ENCODE results near the gene KISS1R.

KISS1R gene

DNA sequence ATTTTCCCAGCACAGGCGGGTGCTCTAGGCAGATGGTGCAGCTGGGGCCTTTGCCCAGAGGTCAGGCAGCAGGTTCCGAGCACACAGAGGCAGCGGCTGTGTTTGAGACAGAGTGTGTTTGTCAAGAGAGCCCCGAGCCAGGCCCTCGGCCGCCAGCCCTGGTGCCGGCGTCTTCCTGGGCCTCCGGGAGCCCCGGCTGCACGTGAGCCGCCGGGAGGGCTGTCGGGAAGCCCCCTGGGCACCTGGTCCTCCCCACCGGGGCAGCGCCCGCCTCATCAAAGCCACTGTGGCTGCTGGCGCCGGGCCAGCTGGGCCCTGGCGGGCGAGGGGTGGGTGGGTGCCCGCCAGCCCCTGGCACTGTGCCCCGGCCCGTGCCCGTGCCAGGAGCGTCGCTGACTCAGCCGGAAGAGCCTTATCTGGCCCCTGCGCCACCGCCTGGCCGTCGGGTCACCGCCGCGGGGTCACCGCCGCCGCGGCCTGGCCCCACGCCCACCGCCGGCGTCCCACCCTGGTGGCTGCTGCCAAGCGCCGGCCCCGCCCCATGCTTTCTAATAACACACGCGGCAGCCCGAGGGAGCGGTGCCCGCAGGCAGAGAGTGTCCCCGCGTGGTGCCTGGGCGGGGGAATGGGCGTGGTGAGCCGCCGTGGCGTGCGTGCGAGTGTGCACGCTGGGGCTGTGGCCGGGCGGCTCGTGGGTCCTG lies 23.6 kb downstream of the KISS1R start:
- DNase-seq: peak; percentile 61

DNA sequence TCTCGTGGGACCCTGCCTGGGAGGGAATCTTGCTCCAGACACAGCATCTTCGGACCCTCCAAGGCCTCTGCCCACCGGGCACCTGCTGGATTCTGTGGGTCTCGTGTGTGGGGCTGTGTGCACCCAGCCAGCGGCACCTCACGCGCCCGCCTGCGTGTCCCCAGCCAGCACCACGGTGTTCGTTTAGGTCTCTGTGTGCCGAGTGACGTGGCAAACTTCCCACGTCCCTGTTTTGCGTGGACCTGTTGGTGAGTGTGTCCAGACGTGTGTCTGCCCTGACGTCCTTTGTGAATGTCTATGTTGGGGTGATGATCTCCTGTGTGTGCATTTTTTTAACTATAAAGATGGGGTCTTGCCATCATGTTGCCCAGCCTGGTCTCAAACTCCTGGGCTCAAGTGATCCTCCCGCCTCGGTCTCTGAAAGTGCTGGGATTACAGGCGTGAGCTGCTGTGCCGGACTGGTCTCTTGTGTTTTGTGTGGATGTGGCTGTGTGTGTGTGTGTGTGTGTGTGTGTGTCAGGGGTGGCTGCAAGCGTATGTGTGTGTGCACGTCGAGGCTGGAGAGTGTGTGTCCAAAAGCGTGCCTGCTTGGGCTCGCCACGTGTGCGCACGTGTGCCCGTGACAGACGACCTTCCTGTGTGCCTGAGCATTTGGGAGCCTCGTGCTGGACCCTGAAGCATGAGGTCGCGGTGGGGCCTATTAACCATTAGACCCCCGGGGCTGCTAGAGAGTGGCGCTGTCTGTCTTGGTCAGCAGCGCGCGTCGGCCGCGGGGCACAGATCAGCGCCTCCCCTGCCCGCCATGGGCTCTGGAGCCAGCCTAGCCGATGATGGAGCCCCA lies 24.4 kb downstream of the KISS1R start:
- no peak for DNase-seq

GRCh38 chr19:942133-942645 lies 25.1 kb downstream of the KISS1R start:
- no peak for DNase-seq

DNA sequence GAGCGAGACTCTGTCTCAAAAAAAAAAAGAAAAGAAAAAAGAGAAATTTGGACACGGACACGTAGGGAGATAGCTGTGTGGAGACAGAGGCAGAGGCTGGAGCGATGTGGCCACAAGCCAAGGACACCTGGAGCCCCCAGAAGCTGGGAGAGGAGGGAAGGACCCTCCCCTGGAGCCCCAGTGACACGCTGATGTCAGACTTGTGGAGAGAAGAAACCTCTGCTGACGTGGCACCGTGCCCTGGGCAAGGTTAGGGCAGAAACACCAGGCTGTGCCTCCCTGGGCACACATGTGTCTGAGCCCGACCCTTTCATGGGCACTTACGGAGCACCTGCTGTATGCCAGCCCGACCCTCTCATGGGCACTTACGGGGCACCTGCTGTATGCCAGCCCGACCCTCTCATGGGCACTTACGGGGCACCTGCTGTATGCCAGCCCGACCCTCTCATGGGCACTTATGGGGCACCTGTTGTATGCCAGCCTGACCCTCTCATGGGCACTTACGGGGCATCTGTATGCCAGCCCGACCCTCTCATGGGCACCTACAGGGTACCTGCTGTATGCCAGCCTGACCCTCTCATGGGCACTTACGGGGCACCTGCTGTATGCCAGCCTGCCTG lies 26.5 kb downstream of the KISS1R start:
- no peak for DNase-seq

- no peak for DNase-seq
Measured at GRCh38 chr19:944171-944567, 27.0 kb downstream of the KISS1R start.

- no peak for DNase-seq
Measured at GRCh38 chr19:944663-945241, 27.6 kb downstream of the KISS1R start.

GRCh38 chr19:945401-946252 lies 28.5 kb downstream of the KISS1R start:
- DNase-seq: no peak

DNA sequence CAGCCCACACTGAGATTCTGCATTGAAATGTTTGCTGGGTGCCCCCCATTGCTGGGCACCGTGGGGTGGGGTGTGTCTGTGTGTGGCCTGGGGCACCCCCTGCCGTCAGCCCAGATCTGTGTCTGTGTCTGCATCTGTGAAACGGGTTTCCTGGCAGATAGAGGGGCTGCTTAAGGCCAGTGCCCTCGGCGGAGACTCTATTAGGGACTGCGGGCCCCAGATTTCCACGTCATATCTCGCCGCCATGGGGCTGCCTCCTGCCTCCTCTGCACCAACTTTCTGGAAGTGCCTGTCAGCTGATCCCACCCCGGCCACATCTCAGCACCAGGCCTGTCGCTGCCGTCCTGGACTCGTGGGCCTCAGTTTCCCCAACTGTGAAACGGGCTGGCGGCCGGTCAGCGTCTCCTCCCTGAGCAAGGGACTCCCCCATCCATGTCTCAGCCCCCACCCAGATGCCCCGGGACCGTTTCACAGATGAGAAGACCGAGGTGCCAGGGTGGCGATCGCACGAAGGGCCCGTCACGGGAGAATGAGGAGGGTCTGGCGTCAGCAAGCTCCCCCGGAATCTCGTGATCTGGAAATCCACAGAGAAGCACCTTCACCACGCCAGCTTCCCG lies 30.1 kb downstream of the KISS1R start:
- DNase-seq: no peak

- no peak for DNase-seq
Measured at GRCh38 chr19:947707-948539, 30.8 kb downstream of the KISS1R start.

- no peak for DNase-seq
Measured at GRCh38 chr19:948842-949496, 31.8 kb downstream of the KISS1R start.

DNA sequence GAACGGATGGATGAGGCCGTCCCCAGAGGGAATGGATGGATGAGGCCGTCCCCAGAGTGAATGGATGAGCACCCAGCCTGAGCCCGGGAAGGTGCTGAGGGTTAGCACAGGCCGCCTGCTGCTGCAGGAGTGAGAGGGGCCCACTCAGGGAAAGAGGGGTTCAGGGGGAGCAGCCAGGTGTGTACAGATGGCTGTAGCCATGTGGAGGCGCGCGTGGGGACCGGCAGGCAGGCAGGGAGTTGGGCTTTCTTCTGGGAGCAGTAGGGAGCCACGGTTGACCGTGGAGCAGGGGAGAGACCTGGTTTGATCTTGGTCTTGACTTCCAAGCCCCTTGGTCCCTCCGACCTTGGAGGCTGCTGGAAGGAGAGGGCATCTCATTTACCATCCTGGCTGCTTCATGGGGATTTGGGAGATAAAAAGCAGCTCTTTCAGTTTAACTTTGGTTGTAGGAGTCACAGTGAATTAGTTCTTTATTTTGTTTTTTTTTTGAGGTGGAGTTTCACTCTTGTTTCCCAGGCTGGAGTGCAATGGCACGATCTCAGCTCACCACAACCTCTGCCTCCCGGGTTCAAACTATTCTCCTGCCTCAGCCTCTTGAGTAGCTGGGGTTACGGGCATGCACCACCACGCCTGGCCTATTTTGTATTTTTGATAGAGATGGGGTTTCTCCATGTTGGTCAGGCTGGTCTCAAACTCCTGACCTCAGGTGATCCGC lies 33.4 kb downstream of the KISS1R start:
- no peak for DNase-seq

GRCh38 chr19:952049-952679 lies 35.0 kb downstream of the KISS1R start:
- DNase-seq: no peak

- DNase-seq: no peak
Measured at GRCh38 chr19:952680-953444, 35.7 kb downstream of the KISS1R start.

GRCh38 chr19:953445-954271 lies 36.5 kb downstream of the KISS1R start:
- DNase-seq: no peak

DNA sequence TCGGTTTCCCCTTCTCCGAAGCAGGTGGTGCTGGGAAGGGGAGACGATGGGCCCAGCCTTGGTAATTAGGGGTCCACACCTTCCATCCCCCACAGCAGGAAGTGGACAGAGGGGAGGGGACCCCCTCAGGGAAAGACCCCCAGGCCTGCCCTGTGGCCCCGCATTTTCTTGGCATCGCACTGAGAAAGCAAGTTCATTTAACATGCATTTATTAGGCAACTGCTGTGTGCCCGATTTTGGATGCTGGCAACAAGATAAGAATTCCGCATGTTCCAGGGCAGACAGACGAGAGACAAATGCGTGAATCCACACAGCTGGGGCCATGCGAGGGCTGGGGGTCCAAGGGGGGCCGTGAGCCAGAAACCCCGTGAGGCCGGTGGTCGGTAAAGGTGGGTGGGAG lies 37.1 kb downstream of the KISS1R start:
- DNase-seq: no peak

- no peak for DNase-seq
Measured at GRCh38 chr19:954672-955494, 37.8 kb downstream of the KISS1R start.

All from stimulated activated CD4-positive, alpha-beta T cell treated with anti-CD3 and anti-CD28 coated beads, Interleukin-12 subunit alpha, Interleukin-12 subunit beta, amount 100 ng/mL, for 4 hours (primary cell).